ENCODE results near the gene PMEPA1. TPM values are rescaled to one million over a fixed set of nuclear protein-coding genes. Genes with fewer than 3 reads are reported as not detected.

Gene PMEPA1
- total and polyA plus RNA-seq, 2 experiments from 2014 or later, result 7.3 to 15.4 TPM

- TF ChIP-seq REST (IDR thresholded peaks at IDR 0.05; ENCODE audit: unreplicated experiment) (no peak), CTCF (conservative IDR thresholded peaks at IDR 0.05; ENCODE audit: low read depth in 2 of 2) (no peak), JUNB (IDR thresholded peaks at IDR 0.05; ENCODE audit: unreplicated experiment) (no peak), ZNF114 (CRISPR knock-in tag; IDR thresholded peaks at IDR 0.05) (no peak)
These were observed 1.0 kb upstream of the PMEPA1 start (continued) for GRCh38 chr20:57710841-57711240.

GRCh38 chr20:57708694-57709673 is 831 bp downstream of the PMEPA1 start:
- Mint-ChIP-seq H3K9me3 (no peaks in the 10 kb centered on the region; the same call in 2 of the 3 replicates), H3K4me1 (peaks cover 62% of the 10 kb centered on the region), H3K27me3 (ENCODE audit: insufficient read depth, low read depth, poor library complexity) (peaks cover 19% of the 10 kb centered on the region), H3K27ac (peak overlapping the region; percentile 42), H3K36me3 (ENCODE audit: low read depth) (peaks cover 10% of the 10 kb centered on the region; the same call in 1 of the 3 replicates), H3K4me3 (peak overlapping the region; percentile 88)
- Histone ChIP-seq H3K27ac (ENCODE audit: low read depth) (no peak overlapping the region), H3K4me1 (ENCODE audit: insufficient read depth) (peaks cover 40% of the 10 kb centered on the region), H3K9me2 (ENCODE audit: insufficient read depth) (no peaks in the 10 kb centered on the region), H3K36me3 (ENCODE audit: insufficient read depth) (no peaks in the 10 kb centered on the region), H3K27me3 (ENCODE audit: insufficient read depth) (no peaks in the 10 kb centered on the region), H3K79me2 (replicated peaks; ENCODE audit: insufficient read depth) (peaks cover 57% of the 10 kb centered on the region), H4K20me1 (replicated peaks; ENCODE audit: insufficient read depth) (peaks cover 48% of the 10 kb centered on the region), H3K4me3 (peak overlapping the region; percentile 85), H3F3A (replicated peaks; ENCODE audit: low read depth) (no peaks in the 10 kb centered on the region), H2AFZ (no peak overlapping the region), H3K4me2 (peak overlapping the region; percentile 95)
- TF ChIP-seq JUNB (IDR thresholded peaks at IDR 0.05; ENCODE audit: unreplicated experiment), result no peak
- TF ChIP-seq REST (IDR thresholded peaks at IDR 0.05; ENCODE audit: unreplicated experiment), result no peak
- no peak for TF ChIP-seq ZNF114 (CRISPR knock-in tag; IDR thresholded peaks at IDR 0.05)
- TF ChIP-seq NANOG (IDR thresholded peaks at IDR 0.05; ENCODE audit: borderline replicate concordance), result no peak
- no peak for TF ChIP-seq CREB1 (CRISPR knock-in tag; IDR thresholded peaks at IDR 0.05; ENCODE audit: low read depth)
- DNase-seq (ENCODE audit: low spot score), result no peak
- ATAC-seq, result no peak

Data from GM23338 (cell line).